ENCODE results near the gene TMEM50B.

Gene TMEM50B

GRCh38 chr21:33432496-33432895 is 47.3 kb downstream of the TMEM50B start:
- H3F3A ChIP-seq (ENCODE audit: insufficient read depth, low read length), result peaks cover 24% of the 10 kb centered on the region
- no peaks in the 10 kb centered on the region for H4K20me1 ChIP-seq (ENCODE audit: insufficient read depth, low read length)
- no peak for DNase-seq
- peaks cover 13% of the 10 kb centered on the region for H3K36me3 ChIP-seq (replicated peaks; ENCODE audit: insufficient read depth, low read length)
- no peaks in the 10 kb centered on the region for H3K9me3 ChIP-seq (replicated peaks; ENCODE audit: insufficient read depth, low read length)
- H2AFZ ChIP-seq (ENCODE audit: low read length), result no peak overlapping the region
- H3K9me2 ChIP-seq (replicated peaks; ENCODE audit: insufficient read depth, low read length), result no peaks in the 10 kb centered on the region
- no peaks in the 10 kb centered on the region for H3K27me3 ChIP-seq (replicated peaks; ENCODE audit: insufficient read depth, low read length)
- no peak overlapping the region for H3K4me2 ChIP-seq (ENCODE audit: low read depth, low read length)
- peaks cover 16% of the 10 kb centered on the region; the same call in 1 of the 2 replicates for H3K79me2 ChIP-seq (ENCODE audit: low read length)
- no peak overlapping the region for H3K27ac ChIP-seq (ENCODE audit: low read length)
- H3K4me1 ChIP-seq (ENCODE audit: low read length), result peaks cover 31% of the 10 kb centered on the region
- TF ChIP-seq CTCF (IDR thresholded peaks at IDR 0.05; ENCODE audit: low read length) (no peak), EZH2 (optimal IDR thresholded peaks at IDR 0.05; ENCODE audit: low read depth, low read length) (no peak), EZH2phosphoT487 (IDR thresholded peaks at IDR 0.05; ENCODE audit: low read length) (no peak)
- no peak overlapping the region for H3K4me3 ChIP-seq (ENCODE audit: low read length)
- H3K9ac ChIP-seq (ENCODE audit: low read length), result no peak overlapping the region

- Histone ChIP-seq H3K4me1 (ENCODE audit: low read length) (peaks cover 31% of the 10 kb centered on the region), H3K9ac (ENCODE audit: low read length) (no peak overlapping the region), H4K20me1 (ENCODE audit: insufficient read depth, low read length) (no peaks in the 10 kb centered on the region; the same call in 1 of the 2 replicates), H3K27ac (ENCODE audit: low read length) (no peak overlapping the region), H3K9me2 (replicated peaks; ENCODE audit: insufficient read depth, low read length) (no peaks in the 10 kb centered on the region), H3K9me3 (replicated peaks; ENCODE audit: insufficient read depth, low read length) (no peaks in the 10 kb centered on the region), H3K27me3 (replicated peaks; ENCODE audit: insufficient read depth, low read length) (no peaks in the 10 kb centered on the region), H3K36me3 (replicated peaks; ENCODE audit: insufficient read depth, low read length) (peaks cover 9% of the 10 kb centered on the region; the same call in 1 of the 2 replicates), H3K4me3 (ENCODE audit: low read length) (no peak overlapping the region), H3K4me2 (ENCODE audit: low read depth, low read length) (no peak overlapping the region), H2AFZ (ENCODE audit: low read length) (no peak overlapping the region), H3K79me2 (ENCODE audit: low read length) (peaks cover 16% of the 10 kb centered on the region; the same call in 1 of the 2 replicates), H3F3A (ENCODE audit: insufficient read depth, low read length) (peaks cover 24% of the 10 kb centered on the region)
- no peak for DNase-seq
- TF ChIP-seq EZH2 (optimal IDR thresholded peaks at IDR 0.05; ENCODE audit: low read depth, low read length), result no peak
- TF ChIP-seq CTCF (IDR thresholded peaks at IDR 0.05; ENCODE audit: low read length), result no peak
- no peak for TF ChIP-seq EZH2phosphoT487 (IDR thresholded peaks at IDR 0.05; ENCODE audit: low read length)
Measured at GRCh38 chr21:33430858-33431257, 48.9 kb downstream of the TMEM50B start.

- Histone ChIP-seq H3K9ac (ENCODE audit: low read length) (no peak overlapping the region), H3K27me3 (replicated peaks; ENCODE audit: insufficient read depth, low read length) (no peaks in the 10 kb centered on the region), H3K79me2 (ENCODE audit: low read length) (peaks cover 30% of the 10 kb centered on the region), H3F3A (ENCODE audit: insufficient read depth, low read length) (peaks cover 7% of the 10 kb centered on the region; the same call in 1 of the 2 replicates), H4K20me1 (ENCODE audit: insufficient read depth, low read length) (no peaks in the 10 kb centered on the region; the same call in 1 of the 2 replicates), H3K9me3 (replicated peaks; ENCODE audit: insufficient read depth, low read length) (no peaks in the 10 kb centered on the region), H3K4me1 (ENCODE audit: low read length) (peaks cover 15% of the 10 kb centered on the region), H3K4me2 (ENCODE audit: low read depth, low read length) (no peak overlapping the region), H3K4me3 (ENCODE audit: low read length) (no peak overlapping the region), H2AFZ (ENCODE audit: low read length) (no peak overlapping the region), H3K36me3 (replicated peaks; ENCODE audit: insufficient read depth, low read length) (peaks cover 14% of the 10 kb centered on the region; the same call in 1 of the 2 replicates), H3K27ac (ENCODE audit: low read length) (no peak overlapping the region), H3K9me2 (replicated peaks; ENCODE audit: insufficient read depth, low read length) (no peaks in the 10 kb centered on the region)
- TF ChIP-seq CTCF (IDR thresholded peaks at IDR 0.05; ENCODE audit: low read length) (no peak), EZH2 (optimal IDR thresholded peaks at IDR 0.05; ENCODE audit: low read depth, low read length) (no peak), EZH2phosphoT487 (IDR thresholded peaks at IDR 0.05; ENCODE audit: low read length) (no peak)
- DNase-seq, result no peak
Measured at GRCh38 chr21:33428669-33429068, 51.1 kb downstream of the TMEM50B start.
